ENCODE results near the gene BBS2. TPM values are rescaled to one million over a fixed set of nuclear protein-coding genes. Genes with fewer than 3 reads are reported as not detected.

The BBS2 gene
- total RNA-seq, 2 donors from 2014 or later, result 14.3 to 19.1 TPM

GRCh38 chr16:56468800-56469199, 51.0 kb downstream of the BBS2 start:
- intact Hi-C loops (cut with DNase I), result no loop called here
- Histone ChIP-seq H3K4me1 (no peaks in the 10 kb centered on the region), H3K36me3 (replicated peaks in 1 of 2; ENCODE audit: insufficient read depth in 1 of 2, low read depth in 2 of 2) (peaks cover 0 to 26% of the 10 kb centered on the region in 2 donors), H3K9me3 (no peaks in the 10 kb centered on the region), H3K27ac (no peak overlapping the region), H3K4me3 (no peak overlapping the region), H3K27me3 (no peaks in the 10 kb centered on the region)
- ATAC-seq (no peak), DNase-seq (no peak)
- TF ChIP-seq CTCF (IDR thresholded peaks at IDR 0.05) (no peak), POLR2A (IDR thresholded peaks at IDR 0.05) (no peak)

- Histone ChIP-seq H3K27me3 (no peaks in the 10 kb centered on the region), H3K9me3 (no peaks in the 10 kb centered on the region), H3K4me1 (no peaks in the 10 kb centered on the region), H3K4me3 (no peak overlapping the region), H3K36me3 (replicated peaks in 1 of 2; ENCODE audit: insufficient read depth in 1 of 2, low read depth in 2 of 2) (peaks cover 0 to 16% of the 10 kb centered on the region in 2 donors), H3K27ac (no peak overlapping the region)
- DNase-seq (no peak), ATAC-seq (no peak)
- TF ChIP-seq CTCF (IDR thresholded peaks at IDR 0.05) (no peak), POLR2A (IDR thresholded peaks at IDR 0.05) (no peak)
- 96% methylated on average over 2 of the region's 2 CpGs for WGBS, 2 donors
- intact Hi-C loops (cut with DNase I), result no loop called here
Measured at GRCh38 chr16:56466344-56466743, 53.5 kb downstream of the BBS2 start.

- DNase-seq (no peak), ATAC-seq (no peak)
- Histone ChIP-seq H3K4me1 (no peaks in the 10 kb centered on the region), H3K4me3 (no peak overlapping the region), H3K36me3 (replicated peaks in 1 of 2; ENCODE audit: insufficient read depth in 1 of 2, low read depth in 2 of 2) (peaks cover 0 to 9% of the 10 kb centered on the region in 2 donors), H3K27me3 (no peaks in the 10 kb centered on the region), H3K9me3 (no peaks in the 10 kb centered on the region), H3K27ac (no peak overlapping the region)
- intact Hi-C loops (cut with DNase I), result no loop called here
- no peak for TF ChIP-seq POLR2A (IDR thresholded peaks at IDR 0.05)
- TF ChIP-seq CTCF (IDR thresholded peaks at IDR 0.05), result no peak
- 93 to 99% methylated on average over 6 of the region's 6 CpGs for WGBS, 2 donors
Measured at GRCh38 chr16:56463153-56463552, 56.7 kb downstream of the BBS2 start.

DNA sequence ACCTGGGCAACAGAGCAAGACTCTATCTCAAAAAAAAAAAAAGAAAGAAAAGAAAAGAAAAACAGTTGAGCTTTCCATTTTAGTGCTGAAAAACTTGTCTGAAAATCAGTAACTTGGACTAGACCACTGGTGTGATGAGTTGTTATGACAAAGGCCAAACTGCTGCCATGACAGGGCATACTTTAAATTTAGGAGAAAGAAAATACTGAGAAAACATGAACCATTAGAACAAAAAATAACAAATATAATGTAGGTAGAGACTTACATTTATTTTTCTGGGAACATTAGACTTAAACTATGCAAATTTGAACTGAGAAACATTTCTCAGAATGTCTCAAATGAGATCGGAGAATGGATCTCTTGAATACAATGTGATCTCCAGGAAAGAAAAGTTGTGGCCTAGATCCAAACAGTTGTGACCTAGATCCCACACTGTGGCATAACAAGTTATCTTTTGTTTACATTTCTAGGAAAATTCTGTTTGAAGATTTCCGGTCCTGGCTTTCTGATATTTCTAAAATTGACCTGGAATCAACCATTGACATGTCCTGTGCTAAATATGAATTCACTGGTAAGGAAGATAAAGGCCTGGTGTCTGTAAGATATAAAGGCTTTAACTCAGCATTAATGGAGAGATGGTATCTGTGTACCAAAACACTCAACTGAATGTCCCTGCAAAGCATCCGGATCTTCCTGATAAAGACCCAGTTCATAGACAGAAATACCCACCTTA, 57.6 kb downstream of the BBS2 start:
- Histone ChIP-seq H3K4me1 (no peaks in the 10 kb centered on the region), H3K9me3 (no peaks in the 10 kb centered on the region), H3K27me3 (no peaks in the 10 kb centered on the region), H3K27ac (no peak overlapping the region), H3K4me3 (no peak overlapping the region), H3K36me3 (replicated peaks in 1 of 2; ENCODE audit: insufficient read depth in 1 of 2, low read depth in 2 of 2) (peaks cover 0 to 9% of the 10 kb centered on the region in 2 donors)
- no peak for DNase-seq
- no peak for ATAC-seq
- intact Hi-C loops (cut with DNase I), result no loop called here
- TF ChIP-seq CTCF (IDR thresholded peaks at IDR 0.05), result no peak
- TF ChIP-seq POLR2A (IDR thresholded peaks at IDR 0.05), result no peak
- WGBS, 2 donors, result 50 to 55% methylated on average over 3 of the region's 3 CpGs

DNA sequence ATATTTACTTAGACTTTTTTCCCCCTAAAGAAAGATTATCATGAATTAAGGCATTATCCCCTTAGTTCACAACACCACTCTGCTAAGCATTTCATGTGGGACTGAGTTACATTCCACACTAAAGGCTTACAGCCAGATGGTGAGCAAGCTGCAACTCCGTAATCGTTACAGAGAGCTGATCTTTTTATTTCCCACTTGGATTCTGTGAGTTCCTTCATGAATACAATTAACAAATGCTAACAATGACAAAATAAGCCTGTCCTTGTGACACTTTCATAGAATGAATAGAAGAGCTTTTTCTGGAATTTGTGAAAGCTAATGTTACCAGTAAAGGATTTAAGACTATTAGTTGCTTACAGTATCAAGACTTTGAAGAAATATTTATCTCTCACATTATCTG, 59.7 kb downstream of the BBS2 start:
- Histone ChIP-seq H3K4me1 (no peaks in the 10 kb centered on the region), H3K27me3 (no peaks in the 10 kb centered on the region), H3K4me3 (no peak overlapping the region), H3K27ac (no peak overlapping the region), H3K36me3 (replicated peaks in 1 of 2; ENCODE audit: insufficient read depth in 1 of 2, low read depth in 2 of 2) (peaks cover 0 to 7% of the 10 kb centered on the region in 2 donors), H3K9me3 (no peaks in the 10 kb centered on the region)
- DNase-seq (no peak), ATAC-seq (no peak)
- intact Hi-C loops (cut with DNase I), result no loop called here
- 87 to 91% methylated on average over 2 of the region's 2 CpGs for WGBS, 2 donors
- no peak for TF ChIP-seq CTCF (IDR thresholded peaks at IDR 0.05)
- no peak for TF ChIP-seq POLR2A (IDR thresholded peaks at IDR 0.05)

All from body of pancreas (tissue), 4 donors.